Measurements from ENCODE around the gene DNAJC18.

- no peak for TF ChIP-seq EZH2 (IDR thresholded peaks at IDR 0.05)
- no peak for TF ChIP-seq POLR2AphosphoS5 (IDR thresholded peaks at IDR 0.05; ENCODE audit: borderline replicate concordance, low read depth, low read length)
- no peak for TF ChIP-seq FOXP2 (optimal IDR thresholded peaks at IDR 0.05; ENCODE audit: control extremely low read depth, extremely low read length, insufficient read depth)
These were observed 20.2 kb upstream of the DNAJC18 start for GRCh38 chr5:139459451-139459934.

Measured in SK-N-MC (cell line).